Measurements from ENCODE around the gene NAA20. TPM values are rescaled to one million over a fixed set of nuclear protein-coding genes. Genes with fewer than 3 reads are reported as not detected.

Gene NAA20
- total and polyA plus RNA-seq, 2 of the 13 experiments (the other 11 are each of a cell fraction or from before 2014, with no cell fraction given), result 81.9 to 82.8 TPM

Other genes starting within 250 kb of the NAA20 start
- 64.5 and 103 TPM in 2 replicates for gene CRNKL1, start 35.1 kb downstream of the NAA20 start, total RNA-seq (2016; rRNA removed; fragmentation: Illumina TruSeq; extraction: Trizol)
- gene CRNKL1, start 35.1 kb downstream of the NAA20 start, polyA plus RNA-seq (2011; rRNA removed), result 10.8 and 12.3 TPM in 2 replicates
- gene CFAP61, start 35.2 kb downstream of the NAA20 start, total RNA-seq (2016; rRNA removed; fragmentation: Illumina TruSeq; extraction: Trizol), result 0.27 TPM in 1 of 2 replicates, not detected in the other
- not detected in 2 replicates for gene CFAP61, start 35.2 kb downstream of the NAA20 start, polyA plus RNA-seq (2011; rRNA removed)